ENCODE data around the gene MSMP. TPM values are rescaled to one million over a fixed set of nuclear protein-coding genes. Genes with fewer than 3 reads are reported as not detected.

MSMP gene
- total and polyA plus RNA-seq, 9 of the 15 experiments (the other 6 are each of a cell fraction or from before 2014, with no cell fraction given) = 0.60 TPM; not detected in 8

- H4K20me1 ChIP-seq (replicated peaks; ENCODE audit: control insufficient read depth, insufficient read depth, low read length) = no peaks in the 10 kb centered on the region
- no TSS peak for BruUV-seq (replicated peaks)
- no peaks in the 10 kb centered on the region for H3K9me1 ChIP-seq (ENCODE audit: control insufficient read depth, insufficient read depth, low read length)
- H3K9me3 ChIP-seq (replicated peaks; ENCODE audit: control insufficient read depth, insufficient read depth, low read depth, low read length) = no peaks in the 10 kb centered on the region
- peaks cover 37% of the 10 kb centered on the region for H3K79me2 ChIP-seq (ENCODE audit: control insufficient read depth, insufficient read depth, low read length)
- ChIA-PET POLR2A (interaction anchor here (0.6 to 4.8 kb wide), 5 partner anchors 9 to 48 kb away, joined by 3 to 21 read pairs (median 4); partner anchors contain the start of genes CREB3, MSMP and TLN1), CTCF (ENCODE audit: low intra/inter-chr PET ratio) (no interaction called here)
- in situ Hi-C loops (cut with MboI) = no loop called here
- intact Hi-C loops (cut with micrococcal nuclease) = no loop called here
- H3K36me3 ChIP-seq (ENCODE audit: control insufficient read depth, insufficient read depth, low read length) = peaks cover 88% of the 10 kb centered on the region
- TF ChIP-seq ZNF76 (CRISPR knock-in tag; IDR thresholded peaks at IDR 0.05; ENCODE audit: borderline replicate concordance) (no peak), TCF7L2 (IDR thresholded peaks at IDR 0.05; ENCODE audit: low read depth, low read length) (no peak), DDX20 (tag; IDR thresholded peaks at IDR 0.05; ENCODE audit: low read depth) (no peak), ZNF347 (CRISPR knock-in tag; IDR thresholded peaks at IDR 0.05; ENCODE audit: low read depth) (no peak), CBX3 (IDR thresholded peaks at IDR 0.05; ENCODE audit: borderline replicate concordance in 1 of 2, low read length in 2 of 2) (no peak), CSDE1 (IDR thresholded peaks at IDR 0.05) (no peak), RAD21 (CRISPR knock-in tag; conservative IDR thresholded peaks at IDR 0.05 in 1 of 2, IDR thresholded peaks at IDR 0.05 in 1 of 2) (no peak), SRSF9 (IDR thresholded peaks at IDR 0.05; ENCODE audit: borderline replicate concordance, low read depth, low read length) (no peak), COPS2 (conservative IDR thresholded peaks at IDR 0.05) (no peak), CBX5 (IDR thresholded peaks at IDR 0.05; ENCODE audit: borderline replicate concordance, low read depth) (no peak), CAMTA2 (CRISPR knock-in tag; conservative IDR thresholded peaks at IDR 0.05) (no peak), BRF2 (IDR thresholded peaks at IDR 0.05; ENCODE audit: borderline replicate concordance, insufficient read depth, insufficient read length) (no peak), NFE2 (IDR thresholded peaks at IDR 0.05; ENCODE audit: low read depth) (no peak), LEF1 (IDR thresholded peaks at IDR 0.05) (no peak), HNRNPK (IDR thresholded peaks at IDR 0.05; ENCODE audit: low read depth, low read length, poor library complexity, severe bottlenecking) (no peak)
- TF ChIP-seq, protein P1, sequence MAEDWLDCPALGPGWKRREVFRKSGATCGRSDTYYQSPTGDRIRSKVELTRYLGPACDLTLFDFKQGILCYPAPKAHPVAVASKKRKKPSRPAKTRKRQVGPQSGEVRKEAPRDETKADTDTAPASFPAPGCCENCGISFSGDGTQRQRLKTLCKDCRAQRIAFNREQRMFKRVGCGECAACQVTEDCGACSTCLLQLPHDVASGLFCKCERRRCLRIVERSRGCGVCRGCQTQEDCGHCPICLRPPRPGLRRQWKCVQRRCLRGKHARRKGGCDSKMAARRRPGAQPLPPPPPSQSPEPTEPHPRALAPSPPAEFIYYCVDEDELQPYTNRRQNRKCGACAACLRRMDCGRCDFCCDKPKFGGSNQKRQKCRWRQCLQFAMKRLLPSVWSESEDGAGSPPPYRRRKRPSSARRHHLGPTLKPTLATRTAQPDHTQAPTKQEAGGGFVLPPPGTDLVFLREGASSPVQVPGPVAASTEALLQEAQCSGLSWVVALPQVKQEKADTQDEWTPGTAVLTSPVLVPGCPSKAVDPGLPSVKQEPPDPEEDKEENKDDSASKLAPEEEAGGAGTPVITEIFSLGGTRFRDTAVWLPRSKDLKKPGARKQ (CRISPR knock-in tag; IDR thresholded peaks at IDR 0.05) = no peak
- TF ChIP-seq, protein P2, sequence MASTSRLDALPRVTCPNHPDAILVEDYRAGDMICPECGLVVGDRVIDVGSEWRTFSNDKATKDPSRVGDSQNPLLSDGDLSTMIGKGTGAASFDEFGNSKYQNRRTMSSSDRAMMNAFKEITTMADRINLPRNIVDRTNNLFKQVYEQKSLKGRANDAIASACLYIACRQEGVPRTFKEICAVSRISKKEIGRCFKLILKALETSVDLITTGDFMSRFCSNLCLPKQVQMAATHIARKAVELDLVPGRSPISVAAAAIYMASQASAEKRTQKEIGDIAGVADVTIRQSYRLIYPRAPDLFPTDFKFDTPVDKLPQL (IDR thresholded peaks at IDR 0.05; ENCODE audit: extremely low read depth, insufficient read length) = no peak
- no peak overlapping the region for H2AFZ ChIP-seq (ENCODE audit: low read depth, low read length)
- H3K4me3 ChIP-seq = no peak overlapping the region
- no peak for DNase-seq (ENCODE audit: extremely low read depth in 1 of 4, low spot score in 3 of 4)
- no peak overlapping the region for H3K4me2 ChIP-seq (ENCODE audit: insufficient read depth, low read length)
- WGBS (ENCODE audit: insufficient coverage, low coverage, missing lambda C conversion rate) = 91% methylated on average over 7 of the region's 7 CpGs
- peaks cover 0 to 5% of the 10 kb centered on the region in 2 experiments; a peak in 3 of 5 replicates for H3K4me1 ChIP-seq (replicated peaks in 1 of 2; ENCODE audit: control insufficient read depth in 2 of 2, insufficient read depth in 2 of 2, low read length in 2 of 2)
- no peak for ATAC-seq
- no peaks in the 10 kb centered on the region for H3K27me3 ChIP-seq (ENCODE audit: control insufficient read depth in 2 of 2, insufficient read depth in 2 of 2, low read length in 2 of 2)
- H3K9ac ChIP-seq (ENCODE audit: insufficient read depth in 1 of 2, low read depth in 2 of 2, low read length in 2 of 2) = no peak overlapping the region; a peak in 1 of 4 replicates
- no peak overlapping the region for H3K27ac ChIP-seq (ENCODE audit: extremely low read depth, low read depth, low read length)
- FAIRE-seq = no peak
Observed at GRCh38 chr9:35741740-35742139, 12.3 kb downstream of the MSMP start.

Measured in K562 (cell line).